GM12878 (cell line): Measurements from ENCODE around the gene WDR74. TPM values are rescaled to one million over a fixed set of nuclear protein-coding genes. Genes with fewer than 3 reads are reported as not detected.

ENCODE experiments used
- ATAC-seq: fragments of 200-7000 bp; cut with Tn5 transposase; 3 replicates; pipeline ENCODE4 v1.9.1; 2020; ENCODE audit warnings: mild to moderate bottlenecking, moderate library complexity
- BruUV-seq: library from RNA; stranded (reverse); fragments of 400-500 nt; replicated peaks from 2 replicates; lab custom pipeline; 2021; lab: Mats Ljungman, UMichigan
- CTCF ChIA-PET: fragments of 300-600 bp; sonication (Branson Sonifier 250); formaldehyde crosslinking; extraction: SDS; loops from one replicate; lab custom pipeline; 2021; ENCODE audit warnings: inconsistent platforms; lab: Yijun Ruan, JAX
- POLR2A ChIA-PET: fragments of 350-600 bp; formaldehyde crosslinking; extraction: SDS; loops from one replicate; lab custom pipeline; 2021; ENCODE audit warnings: inconsistent platforms; lab: Charles Lee
- RAD21 ChIA-PET: fragments of 300-600 bp; sonication (Branson Sonifier 250); formaldehyde crosslinking; loops from one replicate; lab custom pipeline; 2023; ENCODE audit warnings: antibody characterized with exemption; ENCODE audit not compliant: unreplicated experiment; lab: Charles Lee
- SMC1A ChIA-PET: fragments of 300-600 bp; sonication (Branson Sonifier 250); formaldehyde crosslinking; loops from one replicate; lab custom pipeline; 2023; ENCODE audit not compliant: unreplicated experiment, uncharacterized antibody; lab: Charles Lee
- DNase-seq: peaks from one replicate; pipeline ENCODE4 v3.0.0-alpha.2; 2011; ENCODE audit warnings: low read depth, low spot score
- FAIRE-seq: peaks from 3 replicates; lab custom pipeline; 2011; peaks lifted over from hg19 to GRCh38; lab: Jason Lieb, UNC
- H2AFZ ChIP-seq: 2 replicates; pipeline ENCODE4 v1.6.0; 2011; ENCODE audit warnings: low read depth, low read length, control low read depth; ENCODE audit not compliant: control insufficient read depth
- H3K27ac ChIP-seq: 2 replicates; pipeline ENCODE4 v1.5.1; 2011; ENCODE audit warnings: control low read depth; ENCODE audit not compliant: control insufficient read depth, insufficient read depth
- H3K27me3 ChIP-seq, 2 experiments: replicated peaks in 1 of 2; 2 replicates each; pipeline versions ENCODE4 v1.6.0 to v1.6.1; 2011; ENCODE audit warnings: low read length in 1 of 2; ENCODE audit not compliant: control insufficient read depth in 2 of 2, insufficient read depth in 2 of 2
- H3K36me3 ChIP-seq, 2 experiments: 2 replicates each; pipeline ENCODE4 v1.5.1; 2011; ENCODE audit warnings: low read length in 1 of 2; ENCODE audit not compliant: control insufficient read depth in 2 of 2, insufficient read depth in 2 of 2
- H3K4me1 ChIP-seq: 2 replicates; pipeline ENCODE4 v1.6.1; 2011; ENCODE audit warnings: mild to moderate bottlenecking, low read length, moderate library complexity, mixed read lengths; ENCODE audit not compliant: control insufficient read depth, insufficient read depth
- H3K4me2 ChIP-seq: 2 replicates; pipeline ENCODE4 v1.6.0; 2011; ENCODE audit warnings: control low read depth; ENCODE audit not compliant: control insufficient read depth, insufficient read depth
- H3K4me3 ChIP-seq: fragments of 200-600 bp; sonication (generic); 2 replicates; pipeline ENCODE4 v1.5.1; 2016
- H3K79me2 ChIP-seq: 2 replicates; pipeline ENCODE4 v1.6.0; 2011; ENCODE audit warnings: low read length; ENCODE audit not compliant: control insufficient read depth, insufficient read depth
- H3K9ac ChIP-seq: 2 replicates; pipeline ENCODE4 v1.8.0; 2011; ENCODE audit warnings: low read length, control low read depth, mixed read lengths; ENCODE audit not compliant: control insufficient read depth, insufficient read depth
- H3K9me3 ChIP-seq: replicated peaks from 3 replicates; pipeline ENCODE4 v1.5.1; 2011; ENCODE audit warnings: mild to moderate bottlenecking, low read length; ENCODE audit not compliant: control insufficient read depth, insufficient read depth
- H4K20me1 ChIP-seq: 2 replicates; pipeline ENCODE4 v1.6.0; 2011; ENCODE audit not compliant: control insufficient read depth, insufficient read depth
- PML ChIP-seq: IDR thresholded peaks from 2 replicates; pipeline ENCODE4 v1.6.1; 2012; ENCODE audit warnings: low read length, inconsistent platforms
- whole genome bisulfite sequencing: methylation state at CpG from one replicate; pipeline ENCODE4 v1.1.6; 2016; ENCODE audit warnings: low lambda C conversion rate; ENCODE audit not compliant: insufficient replicate concordance, insufficient coverage; ENCODE audit errors: missing lambda C conversion rate; 5-methylcytosine and 5-hydroxymethylcytosine counted together
- in situ Hi-C: fragments of 300-500 bp; cut with MboI; formaldehyde crosslinking; loops from 9 replicates; pipeline ENCODE4 v1.14.3; 2018; ENCODE audit warnings: mixed read lengths
- intact Hi-C: fragments of 100-400 bp; cut with micrococcal nuclease; formaldehyde crosslinking; loops from one replicate; pipeline ENCODE4 v1.14.2; 2022; ENCODE audit not compliant: unreplicated experiment
- polyA plus RNA-seq, 11 experiments: library from polyadenylated mRNA; depleted of rRNA in 4 of 11; unstranded in 6 of 11; stranded (reverse) in 5 of 11; fragments of >200 nt; fragmentation: Nextera tagmentation in 4 of 11; fragmentation: Illumina TruSeq in 1 of 11; extraction: Ambion mirVana in 4 of 11; extraction: Trizol in 1 of 11; gene quantifications; 1 replicate in 1 of 11; 2 replicates in 10 of 11; pipeline versions ENCODE4 v1.2.1 to v1.2.3, GENCODE V29; 2011 to 2016; ENCODE audit warnings: inconsistent platforms in 2 of 11, missing spikeins in 2 of 11, low read depth in 1 of 11
- total RNA-seq, 4 experiments: library from RNA; depleted of rRNA in 3 of 4; stranded (reverse); fragments of >200 nt in 3 of 4; fragmentation: Illumina TruSeq in 1 of 4; extraction: Trizol in 1 of 4; gene quantifications; 2 replicates each; pipeline versions ENCODE4 v1.2.1 to v1.2.3, GENCODE V29; 2013 to 2021
- TF ChIP-seq, protein P1 (sequence below): fragments of 450-650 bp; IDR thresholded peaks from 2 replicates; pipeline ENCODE4 v1.6.1; 2016; ENCODE audit warnings: mild to moderate bottlenecking

Gene WDR74
- total and polyA plus RNA-seq, 10 of the 15 experiments (the other 5 are each of a cell fraction or from before 2014, with no cell fraction given): 18.2 to 103 (median 60.7) TPM

DNA sequence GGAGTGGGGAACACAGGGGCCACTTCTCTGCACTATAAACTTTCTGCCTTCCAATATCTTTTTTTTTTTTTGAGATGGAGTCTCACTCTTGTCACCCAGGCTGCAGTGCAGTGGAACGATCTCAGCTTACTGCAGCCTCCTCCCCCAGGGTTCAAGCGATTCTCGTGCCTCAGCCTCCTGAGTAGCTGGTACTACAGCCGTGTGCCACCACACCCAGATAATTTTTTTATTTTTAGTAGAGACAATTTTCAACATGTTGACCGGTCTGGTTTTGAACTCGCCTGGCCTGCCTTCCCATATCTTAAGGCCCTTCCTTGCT, 43.0 kb upstream of the WDR74 start:
- intact Hi-C loops: loop anchor here (5.0 kb wide), 1 partner anchor 95 kb away; the partner anchor contains the start of gene TMEM179B
- ChIA-PET POLR2A (interaction anchor here (0.5 to 4.4 kb wide), 7 partner anchors 21 to 734 kb away, joined by 3 to 41 read pairs (median 5); partner anchors contain the start of genes TMEM179B and ZBTB3), RAD21 (interaction anchor here (0.7 to 2.6 kb wide), 3 partner anchors 76 to 122 kb away, joined by 3 to 18 read pairs (median 3); no protein-coding TSS in a partner anchor), SMC1A (interaction anchor here (1.0 to 2.0 kb wide), 4 partner anchors 20 to 488 kb away, joined by 3 to 8 read pairs (median 3); partner anchors contain the start of gene NXF1), CTCF (interaction anchor here (3.1 to 5.7 kb wide), 4 partner anchors 19 to 95 kb away, joined by 16 to 38 read pairs (median 26); partner anchors contain the start of gene TMEM179B)
- Histone ChIP-seq H3K4me1 (peaks cover 15% of the 10 kb centered on the region), H3K36me3 (peaks cover 28 to 35% of the 10 kb centered on the region in 2 experiments), H3K27ac (peak overlapping the region; percentile 95), H2AFZ (no peak overlapping the region), H3K9ac (peak overlapping the region; percentile 96), H3K79me2 (peaks cover 47% of the 10 kb centered on the region), H3K9me3 (no peaks in the 10 kb centered on the region), H3K27me3 (no peaks in the 10 kb centered on the region), H3K4me2 (peak overlapping the region; percentile 98), H4K20me1 (0 out of 2 replicates have a peak, but pooled peaks cover 3% of the 10 kb centered on the region), H3K4me3 (peak overlapping the region; percentile 91)
- 47% methylated on average over 6 of the region's 6 CpGs for WGBS
- in situ Hi-C loops: no loop called here
- 0 out of 2 replicates have a peak, but pooled peaks have one; percentile 34 for TF ChIP-seq PML
- TF ChIP-seq, protein P1, sequence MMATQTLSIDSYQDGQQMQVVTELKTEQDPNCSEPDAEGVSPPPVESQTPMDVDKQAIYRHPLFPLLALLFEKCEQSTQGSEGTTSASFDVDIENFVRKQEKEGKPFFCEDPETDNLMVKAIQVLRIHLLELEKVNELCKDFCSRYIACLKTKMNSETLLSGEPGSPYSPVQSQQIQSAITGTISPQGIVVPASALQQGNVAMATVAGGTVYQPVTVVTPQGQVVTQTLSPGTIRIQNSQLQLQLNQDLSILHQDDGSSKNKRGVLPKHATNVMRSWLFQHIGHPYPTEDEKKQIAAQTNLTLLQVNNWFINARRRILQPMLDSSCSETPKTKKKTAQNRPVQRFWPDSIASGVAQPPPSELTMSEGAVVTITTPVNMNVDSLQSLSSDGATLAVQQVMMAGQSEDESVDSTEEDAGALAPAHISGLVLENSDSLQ: no peak
- no TSS peak for BruUV-seq
- DNase-seq: no peak
- ATAC-seq: no peak
- FAIRE-seq: no peak
